Measurements from ENCODE around the gene CUTA. TPM values are rescaled to one million over a fixed set of nuclear protein-coding genes. Genes with fewer than 3 reads are reported as not detected.

The CUTA gene
- total RNA-seq, 1 experiment from 2014 or later: 230 TPM

GRCh38 chr6:33439956-33440648 is 22.2 kb upstream of the CUTA start:
- DNase-seq (ENCODE audit: low read depth): no peak

GRCh38 chr6:33438978-33439594 is 21.2 kb upstream of the CUTA start:
- DNase-seq (ENCODE audit: low read depth): no peak

GRCh38 chr6:33437666-33438065 is 19.8 kb upstream of the CUTA start:
- DNase-seq (ENCODE audit: low read depth): no peak

GRCh38 chr6:33434961-33435360 is 17.1 kb upstream of the CUTA start:
- DNase-seq (ENCODE audit: low read depth): no peak

GRCh38 chr6:33433544-33434191 is 15.8 kb upstream of the CUTA start:
- no peak for DNase-seq (ENCODE audit: low read depth)

- DNase-seq (ENCODE audit: low read depth): no peak
Measured at GRCh38 chr6:33433001-33433543, 15.2 kb upstream of the CUTA start.

- DNase-seq (ENCODE audit: low read depth): no peak
Measured at GRCh38 chr6:33432546-33432945, 14.6 kb upstream of the CUTA start.

- no peak for DNase-seq (ENCODE audit: low read depth)
Measured at GRCh38 chr6:33431880-33432541, 14.1 kb upstream of the CUTA start.

- DNase-seq (ENCODE audit: low read depth): no peak
Measured at GRCh38 chr6:33430991-33431879, 13.3 kb upstream of the CUTA start.

- DNase-seq (ENCODE audit: low read depth): no peak
Measured at GRCh38 chr6:33430334-33430733, 12.4 kb upstream of the CUTA start.

- no peak for DNase-seq (ENCODE audit: low read depth)
Measured at GRCh38 chr6:33429750-33430052, 11.8 kb upstream of the CUTA start.

- DNase-seq (ENCODE audit: low read depth): no peak
Measured at GRCh38 chr6:33428966-33429749, 11.3 kb upstream of the CUTA start.

- peak; percentile 40 for DNase-seq (ENCODE audit: low read depth)
Measured at GRCh38 chr6:33428224-33428965, 10.5 kb upstream of the CUTA start.

- no peak for DNase-seq (ENCODE audit: low read depth)
Measured at GRCh38 chr6:33427585-33428223, 9.8 kb upstream of the CUTA start.

GRCh38 chr6:33426590-33427511 is 8.9 kb upstream of the CUTA start:
- no peak for DNase-seq (ENCODE audit: low read depth)

GRCh38 chr6:33425668-33426577 is 8.0 kb upstream of the CUTA start:
- peak; percentile 78 for DNase-seq (ENCODE audit: low read depth)

Data from LHCN-M2 (cell line).